Measurements from ENCODE around the gene AATK.
A peak's percentile ranks its signal among the peaks of the same experiment; 100 is the strongest.

Gene AATK

DNA sequence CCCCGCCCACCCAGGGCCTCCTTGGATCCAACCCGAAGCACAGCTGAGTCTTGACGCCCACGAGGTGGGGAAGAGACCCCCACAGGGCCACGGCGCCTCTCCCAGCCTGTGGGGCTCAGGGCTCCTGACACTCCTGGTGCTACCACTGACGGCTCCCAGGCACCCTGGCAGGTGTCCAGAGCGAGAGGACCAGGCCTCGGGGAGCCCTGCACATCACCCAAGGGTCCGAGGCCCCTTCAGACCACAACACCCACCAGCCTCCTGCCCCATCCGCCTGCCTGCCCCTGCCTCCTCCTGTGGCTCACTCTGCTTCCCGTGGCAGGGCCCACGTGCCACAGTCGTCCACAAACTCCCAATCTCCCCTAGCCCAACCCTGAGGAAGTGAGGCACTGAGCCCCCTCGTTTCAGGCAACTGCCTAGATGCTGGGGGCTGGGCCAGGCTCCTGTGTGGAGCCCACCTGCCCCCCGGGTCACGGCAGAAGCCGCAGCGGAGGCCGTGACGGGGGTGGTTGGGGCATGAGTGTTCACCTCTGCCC lies 28.3 kb upstream of the AATK start:
- TF ChIP-seq TAF1 (IDR thresholded peaks at IDR 0.05; ENCODE audit: borderline replicate concordance, low read depth, low read length) (no peak), POLR2A (IDR thresholded peaks at IDR 0.05; ENCODE audit: low read depth, low read length) (no peak), POLR2AphosphoS5 (IDR thresholded peaks at IDR 0.05; ENCODE audit: low read depth, low read length) (no peak)
- no peak for DNase-seq (ENCODE audit: insufficient read length)
- no peak for FAIRE-seq

DNA sequence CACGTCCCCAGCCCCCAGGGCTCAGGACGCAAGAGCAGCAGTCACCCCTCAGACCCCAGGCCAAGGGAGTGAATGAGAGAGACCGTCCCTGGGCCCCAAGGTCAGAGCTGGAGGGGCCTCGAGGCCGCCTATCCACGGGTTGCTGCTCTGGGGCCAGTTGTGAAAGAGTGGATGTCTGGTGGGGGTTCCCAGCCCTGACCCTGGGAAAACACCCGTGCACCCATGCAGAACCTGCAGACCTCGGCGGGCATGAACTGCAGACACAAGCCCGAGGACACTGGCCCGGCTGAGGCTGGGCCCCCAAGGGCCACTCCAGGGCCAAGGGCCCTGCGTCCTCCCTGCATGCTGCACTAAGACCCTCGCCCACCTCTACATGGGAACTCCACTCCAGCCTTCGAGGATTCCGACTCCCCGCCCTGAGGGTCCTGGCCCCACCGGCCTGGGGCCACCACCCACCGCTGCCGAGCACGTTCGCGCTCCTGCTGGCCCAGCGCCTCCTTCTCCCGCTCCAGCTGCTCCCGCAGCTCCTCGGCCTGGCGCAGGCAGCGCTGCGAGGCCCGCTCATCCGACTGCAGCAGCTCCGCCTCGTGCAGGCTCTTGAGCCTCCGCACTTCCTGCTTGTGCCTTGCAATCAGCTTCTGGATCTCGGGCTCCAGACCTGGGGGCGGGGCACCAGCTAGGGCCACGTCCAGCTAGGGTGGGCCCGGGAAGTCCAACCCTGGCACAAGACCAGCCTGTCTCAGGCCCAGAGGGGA lies 27.6 kb upstream of the AATK start:
- FAIRE-seq: peak; percentile 36
- TF ChIP-seq POLR2A (IDR thresholded peaks at IDR 0.05; ENCODE audit: low read depth, low read length): no peak
- no peak for TF ChIP-seq TAF1 (IDR thresholded peaks at IDR 0.05; ENCODE audit: borderline replicate concordance, low read depth, low read length)
- TF ChIP-seq POLR2AphosphoS5 (IDR thresholded peaks at IDR 0.05; ENCODE audit: low read depth, low read length): no peak

DNA sequence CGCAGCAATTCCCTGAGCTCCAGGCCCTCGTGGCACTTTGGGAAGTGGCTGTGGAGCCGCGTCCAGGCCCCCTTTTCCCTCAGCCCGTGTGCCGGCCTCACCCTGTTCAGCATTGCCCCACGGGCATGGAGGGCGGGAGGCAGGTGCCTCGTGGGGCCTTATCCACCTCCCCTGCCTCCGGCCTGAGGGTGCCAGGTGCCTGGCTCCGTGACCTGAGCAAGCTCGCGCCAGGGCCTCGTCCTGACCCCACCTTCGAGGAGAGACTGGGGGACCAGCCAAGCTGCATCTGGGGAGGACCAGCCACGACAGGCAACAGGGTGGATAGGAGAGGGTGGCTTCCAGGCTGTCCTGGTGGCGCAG lies 27.0 kb upstream of the AATK start:
- DNase-seq (ENCODE audit: insufficient read length) (no peak), FAIRE-seq (no peak)
- TF ChIP-seq TAF1 (IDR thresholded peaks at IDR 0.05; ENCODE audit: borderline replicate concordance, low read depth, low read length) (no peak), POLR2A (IDR thresholded peaks at IDR 0.05; ENCODE audit: low read depth, low read length) (no peak), POLR2AphosphoS5 (IDR thresholded peaks at IDR 0.05; ENCODE audit: low read depth, low read length) (no peak)

More for the DNA sequence above, 27.6 kb upstream of the AATK start:
- DNase-seq (ENCODE audit: insufficient read length): no peak

- TF ChIP-seq TAF1 (IDR thresholded peaks at IDR 0.05; ENCODE audit: borderline replicate concordance, low read depth, low read length) (no peak), POLR2A (IDR thresholded peaks at IDR 0.05; ENCODE audit: low read depth, low read length) (no peak), POLR2AphosphoS5 (IDR thresholded peaks at IDR 0.05; ENCODE audit: low read depth, low read length) (no peak)
- DNase-seq (ENCODE audit: insufficient read length): no peak
- FAIRE-seq: no peak
These were observed 26.5 kb upstream of the AATK start for GRCh38 chr17:81192386-81193050.

GRCh38 chr17:81191646-81192045 lies 25.6 kb upstream of the AATK start:
- TF ChIP-seq POLR2AphosphoS5 (IDR thresholded peaks at IDR 0.05; ENCODE audit: low read depth, low read length) (no peak), TAF1 (IDR thresholded peaks at IDR 0.05; ENCODE audit: borderline replicate concordance, low read depth, low read length) (no peak), POLR2A (IDR thresholded peaks at IDR 0.05; ENCODE audit: low read depth, low read length) (no peak)
- DNase-seq (ENCODE audit: insufficient read length): no peak
- FAIRE-seq: no peak

- DNase-seq (ENCODE audit: insufficient read length) (no peak), FAIRE-seq (no peak)
- TF ChIP-seq POLR2AphosphoS5 (IDR thresholded peaks at IDR 0.05; ENCODE audit: low read depth, low read length) (no peak), POLR2A (IDR thresholded peaks at IDR 0.05; ENCODE audit: low read depth, low read length) (no peak), TAF1 (IDR thresholded peaks at IDR 0.05; ENCODE audit: borderline replicate concordance, low read depth, low read length) (no peak)
These were observed 25.1 kb upstream of the AATK start for GRCh38 chr17:81191116-81191515.

DNA sequence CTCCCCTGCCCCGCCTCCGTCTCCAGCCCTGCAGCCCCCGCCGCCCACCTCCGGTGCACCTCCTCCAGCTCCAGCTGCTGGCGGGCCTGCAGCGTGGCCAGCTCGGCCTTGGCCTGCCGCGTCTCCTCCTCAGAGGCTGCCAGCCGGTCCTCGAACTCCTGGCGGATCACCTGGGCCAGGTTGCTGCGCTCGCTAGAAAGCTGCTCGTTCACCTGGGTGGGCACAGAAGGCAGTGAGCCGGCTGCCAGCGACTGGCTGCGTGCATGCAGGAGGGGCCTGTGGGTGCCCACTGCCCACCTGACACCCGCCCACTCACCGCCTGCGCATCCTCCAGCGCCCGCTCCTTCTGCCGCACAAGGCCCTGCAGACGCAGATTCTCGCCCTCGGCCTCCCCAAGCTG lies 24.6 kb upstream of the AATK start:
- DNase-seq (ENCODE audit: insufficient read length) (no peak), FAIRE-seq (no peak)
- TF ChIP-seq POLR2A (IDR thresholded peaks at IDR 0.05; ENCODE audit: low read depth, low read length) (no peak), TAF1 (IDR thresholded peaks at IDR 0.05; ENCODE audit: borderline replicate concordance, low read depth, low read length) (no peak), POLR2AphosphoS5 (IDR thresholded peaks at IDR 0.05; ENCODE audit: low read depth, low read length) (no peak)

- FAIRE-seq: no peak
These were observed 23.9 kb upstream of the AATK start for GRCh38 chr17:81189670-81190530.

GRCh38 chr17:81189016-81189415 lies 23.0 kb upstream of the AATK start:
- DNase-seq (ENCODE audit: insufficient read length) (no peak), FAIRE-seq (no peak)
- TF ChIP-seq POLR2A (IDR thresholded peaks at IDR 0.05; ENCODE audit: low read depth, low read length) (no peak), POLR2AphosphoS5 (IDR thresholded peaks at IDR 0.05; ENCODE audit: low read depth, low read length) (no peak), TAF1 (IDR thresholded peaks at IDR 0.05; ENCODE audit: borderline replicate concordance, low read depth, low read length) (no peak)

More at GRCh38 chr17:81189670-81190530, 23.9 kb upstream of the AATK start:
- no peak for DNase-seq (ENCODE audit: insufficient read length)
- no peak for TF ChIP-seq POLR2AphosphoS5 (IDR thresholded peaks at IDR 0.05; ENCODE audit: low read depth, low read length)
- no peak for TF ChIP-seq POLR2A (IDR thresholded peaks at IDR 0.05; ENCODE audit: low read depth, low read length)
- TF ChIP-seq TAF1 (IDR thresholded peaks at IDR 0.05; ENCODE audit: borderline replicate concordance, low read depth, low read length): no peak

DNA sequence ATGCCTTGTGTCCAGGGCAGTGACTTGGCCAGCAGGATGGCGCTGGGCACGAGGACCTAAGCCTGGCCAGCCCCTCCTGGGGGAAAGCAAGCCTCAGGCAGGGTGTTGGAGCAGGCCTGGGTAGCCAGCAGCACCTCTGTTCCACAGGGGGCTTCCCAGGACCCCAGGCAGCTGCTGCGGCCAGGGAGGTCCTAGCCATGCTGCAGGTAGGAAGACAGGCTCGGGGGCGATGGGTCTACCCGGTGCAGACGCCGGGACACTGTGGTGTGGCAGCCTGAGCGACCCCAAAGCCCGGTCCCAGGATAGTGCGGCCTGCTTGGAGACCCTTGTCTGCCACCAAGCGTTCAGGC lies 22.4 kb upstream of the AATK start:
- DNase-seq (ENCODE audit: insufficient read length): no peak
- TF ChIP-seq POLR2A (IDR thresholded peaks at IDR 0.05; ENCODE audit: low read depth, low read length): no peak
- no peak for TF ChIP-seq TAF1 (IDR thresholded peaks at IDR 0.05; ENCODE audit: borderline replicate concordance, low read depth, low read length)
- TF ChIP-seq POLR2AphosphoS5 (IDR thresholded peaks at IDR 0.05; ENCODE audit: low read depth, low read length): no peak
- no peak for FAIRE-seq
